GM18499 (cell line): ENCODE data around the gene ZNF48.
A peak's percentile ranks its signal among the peaks of the same experiment; 100 is the strongest.

Experiments used
- ATAC-seq: cut with Tn5 transposase; IDR thresholded peaks from one replicate; pipeline ENCODE4 v1.9.1; 2021; ENCODE audit warnings: moderate number of reproducible peaks; ENCODE audit not compliant: insufficient read depth, unreplicated experiment

ZNF48 gene

DNA sequence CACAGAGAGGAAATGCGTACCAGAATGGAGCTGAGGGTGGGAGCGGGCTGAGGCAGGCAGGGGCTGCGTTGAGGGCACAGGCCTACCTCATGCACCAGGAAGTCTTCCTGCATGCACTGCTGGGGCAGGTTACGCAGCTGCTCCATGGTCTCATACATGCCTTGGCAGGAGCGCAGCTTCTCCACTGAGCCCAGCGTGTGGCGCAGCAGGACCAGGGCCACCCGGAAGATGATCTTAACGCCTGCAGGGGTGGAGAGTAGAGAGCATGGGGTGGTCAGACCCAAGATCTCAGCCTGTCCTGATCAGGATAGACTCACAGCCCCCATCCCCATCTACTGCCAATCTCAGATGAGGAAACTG, 36.7 kb upstream of the ZNF48 start:
- no peak for ATAC-seq

DNA sequence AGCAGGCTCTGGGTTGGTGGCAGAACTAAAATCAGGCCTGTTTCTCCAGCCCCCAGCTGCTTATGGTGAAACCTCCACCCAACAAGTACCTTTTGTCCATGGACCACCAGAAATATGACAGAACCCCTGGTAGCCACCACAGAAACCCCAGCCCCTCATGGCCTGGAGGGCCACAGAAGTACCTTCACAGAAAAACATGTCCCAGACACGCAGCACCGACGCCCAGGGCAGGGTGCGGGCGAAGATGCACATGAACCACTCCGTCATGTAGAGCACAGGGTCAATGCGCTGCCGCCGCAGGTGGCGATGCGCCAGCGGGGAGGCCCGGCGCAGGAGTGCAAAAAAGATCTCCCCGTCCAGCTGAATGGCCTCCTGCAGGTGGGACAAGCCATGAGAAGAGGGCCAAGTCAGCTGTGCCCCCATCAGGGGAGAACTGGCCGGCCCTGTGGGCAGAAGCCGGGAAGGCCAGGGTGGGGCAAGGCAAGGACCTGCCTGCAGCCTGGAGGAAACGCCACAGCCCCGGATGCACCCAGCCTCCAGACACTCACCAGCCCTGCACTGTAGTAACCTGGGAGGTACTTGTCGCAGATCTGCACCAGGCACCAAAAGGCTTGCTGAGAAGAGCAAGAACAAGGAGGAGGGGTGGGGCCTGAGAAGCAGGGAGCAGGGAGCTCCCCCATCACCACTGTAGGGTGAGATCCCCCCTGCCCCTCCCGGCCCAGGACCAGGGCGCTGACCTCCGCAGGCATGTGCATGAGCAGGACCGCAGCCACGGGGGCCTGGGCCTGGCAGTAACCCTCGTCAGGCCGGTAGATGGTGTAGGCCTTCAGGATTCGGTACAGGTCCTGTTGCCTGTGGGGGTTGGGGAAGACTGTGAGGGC, 36.0 kb upstream of the ZNF48 start:
- no peak for ATAC-seq

DNA sequence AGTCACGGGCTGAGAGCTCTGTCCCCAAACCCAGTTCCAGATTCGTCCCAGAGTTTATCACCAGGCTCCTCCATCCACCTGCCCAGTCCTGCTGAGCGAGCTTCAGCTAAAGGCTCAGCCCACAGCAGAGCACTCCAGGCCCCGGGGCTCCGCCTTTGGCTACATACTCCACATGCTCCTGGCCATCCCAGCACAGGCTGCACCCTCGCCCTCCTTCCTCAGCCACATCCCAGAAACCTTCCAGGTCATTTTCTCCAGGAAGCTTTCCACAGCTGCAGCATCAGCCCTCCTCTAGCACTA, 35.4 kb upstream of the ZNF48 start:
- ATAC-seq, result no peak

DNA sequence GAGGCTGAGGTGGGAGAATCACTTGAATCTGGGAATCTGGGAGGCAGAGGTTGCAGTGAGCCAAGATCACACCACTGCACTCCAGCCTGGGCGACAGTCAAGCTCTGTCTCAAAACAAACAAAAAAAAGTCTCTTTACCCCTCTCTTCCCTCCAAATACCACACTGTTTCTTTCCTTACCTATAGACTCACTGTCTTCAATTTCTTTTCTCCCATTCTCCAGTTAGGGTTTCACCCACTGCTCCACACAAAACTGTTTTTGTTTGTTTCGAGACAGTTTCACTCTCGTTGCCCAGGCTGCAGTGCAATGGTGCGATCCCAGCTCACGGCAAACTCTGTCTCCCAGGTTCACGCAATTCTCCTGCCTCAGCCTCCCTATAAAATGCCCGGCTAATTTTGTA, 34.0 kb upstream of the ZNF48 start:
- ATAC-seq, result no peak

DNA sequence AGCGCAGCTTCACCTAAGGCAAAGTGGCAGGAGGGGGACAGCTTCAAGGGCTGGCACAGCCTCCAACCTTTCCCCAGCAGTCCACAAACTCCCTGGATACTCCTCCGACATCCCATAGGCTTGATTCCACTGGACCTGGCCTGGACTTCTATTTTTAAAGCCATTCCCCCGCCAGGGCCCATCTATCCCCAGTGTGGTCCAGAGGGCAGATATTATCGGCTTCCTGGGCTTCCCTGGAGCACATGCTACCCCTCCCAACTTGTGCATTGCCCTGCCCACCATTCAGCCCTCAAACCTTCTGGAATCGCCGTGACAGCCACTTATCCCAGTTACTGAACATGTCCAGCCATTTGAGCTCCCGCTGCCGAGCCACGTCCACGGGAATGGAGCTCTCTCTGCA, 30.0 kb upstream of the ZNF48 start:
- no peak for ATAC-seq

DNA sequence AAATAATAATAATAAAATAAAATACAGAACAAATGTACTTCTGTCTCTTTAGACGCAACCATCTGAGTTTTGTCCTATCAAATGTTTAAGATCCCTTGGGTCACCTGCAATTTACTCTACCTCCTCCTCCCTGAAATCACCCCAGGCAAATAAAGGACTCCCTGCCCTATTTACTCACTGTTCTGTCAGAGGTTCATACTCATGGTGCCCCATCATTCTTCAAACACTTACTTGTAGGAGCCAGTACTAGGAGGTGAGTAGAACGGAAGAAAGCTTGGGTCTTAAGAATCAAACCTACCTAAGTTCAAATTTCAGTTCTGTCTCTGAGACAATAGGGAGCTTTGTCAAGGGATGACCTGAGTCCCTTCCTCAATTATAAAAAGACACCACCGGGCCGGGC, 28.7 kb upstream of the ZNF48 start:
- ATAC-seq, result no peak

DNA sequence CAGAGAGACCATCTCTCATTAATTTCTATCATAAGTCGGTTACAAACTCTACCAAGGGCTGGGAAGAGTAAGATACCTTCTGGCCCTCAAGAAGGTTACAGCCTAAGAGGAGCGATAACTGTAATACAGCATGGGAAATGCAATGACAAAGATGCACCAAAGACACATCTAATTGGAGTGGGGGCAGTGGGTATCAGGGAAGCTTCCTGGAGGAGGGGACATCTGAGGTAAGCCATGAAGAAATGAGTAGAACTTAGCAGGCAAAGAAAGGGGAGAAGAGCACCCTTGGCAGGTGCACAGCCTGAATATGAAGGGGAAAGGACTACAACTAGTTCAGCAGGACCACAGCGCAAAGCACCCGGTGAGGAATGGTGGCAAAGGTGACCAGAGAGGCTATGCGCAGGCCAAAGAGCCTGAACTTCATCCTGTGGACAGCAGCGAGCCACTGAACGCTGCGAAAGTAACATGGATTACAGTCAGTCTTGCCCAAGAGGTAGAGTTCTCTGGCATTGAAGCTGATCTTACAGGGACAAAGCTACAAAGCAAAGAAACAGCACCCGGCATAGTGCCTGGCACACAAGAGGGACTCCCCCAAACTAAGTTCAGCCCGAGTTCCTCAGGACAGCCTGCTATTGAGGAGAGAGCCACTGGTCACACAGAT, 27.7 kb upstream of the ZNF48 start:
- ATAC-seq, result no peak

DNA sequence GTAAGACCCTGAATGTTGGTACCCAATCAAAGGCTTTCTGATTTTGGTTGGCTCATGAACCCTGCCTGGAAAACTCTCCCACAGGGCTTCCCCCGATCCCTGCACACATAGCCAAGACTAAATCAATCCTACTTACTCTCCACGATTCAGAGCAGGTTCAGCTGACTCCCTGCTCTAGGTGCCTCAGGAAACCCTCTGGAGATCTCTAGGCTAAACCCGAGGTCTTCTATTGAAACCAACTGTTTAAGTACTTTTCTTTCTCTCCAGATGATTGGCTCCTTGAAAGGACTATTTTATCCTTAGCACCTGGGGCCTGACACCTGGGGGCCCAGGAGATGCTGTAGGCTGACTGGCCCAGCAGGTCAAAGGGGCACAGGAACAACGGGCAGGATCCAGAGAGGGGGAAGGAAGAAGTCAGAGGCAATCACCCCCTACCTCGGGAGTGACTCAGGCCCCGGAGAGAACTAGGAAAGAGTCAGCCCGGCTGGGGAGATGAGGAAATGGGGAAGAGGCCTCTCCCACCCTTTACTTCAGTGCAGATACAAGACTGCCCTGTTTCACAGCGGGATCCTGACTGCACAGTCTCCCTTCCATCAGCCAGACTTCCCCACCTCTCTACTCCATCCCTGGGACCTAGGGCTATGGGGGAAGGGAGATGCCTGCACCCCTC, 27.0 kb upstream of the ZNF48 start:
- no peak for ATAC-seq

DNA sequence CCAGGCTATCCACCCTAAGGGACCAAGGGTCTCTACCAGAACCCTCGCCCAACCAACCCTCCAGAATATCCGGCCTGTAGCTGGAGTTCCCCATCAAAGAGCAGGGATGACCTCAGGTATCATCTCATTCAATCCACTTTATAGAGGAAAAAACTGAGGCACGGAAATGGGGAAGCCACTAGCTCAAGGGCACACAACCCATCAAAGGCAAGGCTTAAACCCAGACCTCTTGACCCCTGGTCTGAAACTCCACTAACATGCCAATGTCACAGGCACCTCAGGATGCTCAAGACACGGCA, 26.5 kb upstream of the ZNF48 start:
- no peak for ATAC-seq

DNA sequence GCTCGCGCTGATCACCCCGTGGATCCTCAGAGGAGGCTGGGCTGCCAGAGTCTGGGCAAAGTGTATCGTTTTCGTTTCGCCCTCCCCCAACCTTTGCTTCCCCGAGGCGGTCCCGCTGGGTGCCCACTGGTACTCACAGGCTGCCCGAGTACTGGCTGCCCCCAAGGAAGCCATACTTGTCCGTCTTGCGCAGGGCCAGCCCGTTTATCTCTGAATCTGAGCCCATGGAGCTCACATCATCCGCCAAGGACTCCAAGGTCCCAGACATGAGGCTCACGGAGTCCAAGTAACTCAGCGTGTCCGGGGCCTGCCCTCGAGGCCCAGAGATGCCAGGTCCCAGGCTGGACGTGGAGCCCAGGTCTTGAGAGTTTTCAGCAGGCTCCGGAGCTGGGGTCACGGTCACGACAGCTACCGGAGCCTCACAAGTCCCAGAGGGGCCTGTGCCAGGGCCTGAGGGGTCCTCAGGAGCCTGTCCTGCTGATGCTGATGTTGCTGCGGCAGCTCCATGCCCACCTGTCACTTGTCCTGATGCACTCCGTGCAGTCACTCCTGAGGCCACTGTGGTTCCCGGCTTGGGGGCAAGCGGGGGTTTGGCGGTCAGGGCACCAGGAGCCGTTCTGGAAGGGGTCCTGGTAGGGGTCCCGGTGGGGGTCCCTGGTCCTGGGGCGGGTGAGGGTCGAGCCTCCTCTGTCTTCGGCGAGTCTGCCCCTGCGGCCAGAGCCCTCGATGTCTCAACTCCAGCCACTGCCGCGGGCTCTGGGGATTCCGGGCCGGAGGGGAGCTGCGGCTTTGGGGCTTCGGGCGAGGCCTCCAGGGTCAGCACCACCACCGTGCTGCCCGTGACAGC, 25.9 kb upstream of the ZNF48 start:
- no peak for ATAC-seq

DNA sequence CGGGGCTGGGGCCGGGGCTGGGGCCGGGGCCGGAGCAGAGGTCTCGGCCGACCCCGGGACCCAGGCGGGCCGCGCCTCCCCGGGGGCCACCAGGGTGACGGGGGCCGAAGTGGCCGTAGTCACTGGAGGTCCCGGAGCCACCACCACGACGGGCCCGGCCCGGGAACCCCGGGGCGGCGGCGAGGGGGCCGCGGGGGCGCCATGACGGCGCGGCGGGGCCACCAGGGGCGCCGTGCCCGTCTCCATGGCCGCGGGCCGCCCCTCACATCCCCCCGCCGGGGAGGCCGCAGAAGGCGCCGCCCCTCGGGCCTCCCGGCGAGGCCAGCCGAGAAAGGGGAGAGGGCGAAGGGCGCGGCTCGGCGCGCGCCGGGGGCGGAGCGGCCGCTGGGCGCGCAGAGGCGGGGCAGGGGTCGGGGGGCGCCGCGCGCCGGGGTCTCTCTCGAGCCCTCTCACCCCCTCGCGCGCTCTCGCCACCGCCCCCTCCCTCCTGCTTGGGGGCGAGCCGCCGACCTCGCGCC, 25.2 kb upstream of the ZNF48 start:
- ATAC-seq, result no peak

DNA sequence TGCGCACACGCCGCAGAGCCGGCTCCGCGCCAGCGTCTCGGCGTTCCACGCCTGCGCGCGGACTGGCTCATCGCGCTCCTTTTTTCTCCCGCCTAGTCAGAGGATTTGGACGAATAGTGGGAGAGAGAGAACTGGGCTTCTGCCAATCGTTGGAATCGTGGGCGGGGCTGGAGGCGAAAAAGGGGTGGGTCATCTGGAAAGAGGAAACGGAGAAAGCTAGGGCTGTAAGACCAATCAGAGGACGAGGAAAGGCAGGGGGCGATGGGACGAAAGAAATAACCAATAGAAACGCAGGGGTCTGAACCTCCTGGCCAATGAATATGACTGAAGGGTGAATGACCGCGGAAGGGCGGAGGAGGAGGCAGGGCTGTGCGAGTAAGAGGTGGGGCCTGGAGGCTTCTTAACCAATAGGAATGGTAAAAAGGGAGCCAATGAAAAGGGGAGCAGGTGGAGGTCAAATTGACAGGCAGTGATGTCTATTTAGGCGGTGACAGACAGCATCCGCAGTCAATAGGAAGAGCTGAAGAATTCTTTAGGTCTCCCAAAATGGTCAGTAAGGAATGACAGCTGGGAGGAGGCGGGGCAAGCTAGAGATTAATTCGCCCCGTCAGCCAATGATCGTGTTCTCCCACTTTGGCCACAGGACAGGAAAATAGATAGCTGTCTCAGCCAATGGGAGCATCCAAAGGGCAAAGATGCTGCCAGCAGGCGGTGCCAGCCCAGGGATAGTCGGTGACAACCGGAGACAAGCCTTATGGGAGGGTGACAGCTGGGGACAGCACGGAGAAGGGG, 24.6 kb upstream of the ZNF48 start, which contains the start of gene TBC1D10B:
Gene TBC1D10B, minus strand, starts transcription at position 39 of the 792 bp plus-strand sequence. CDS start 311 bp downstream, outside the sequence.
- peak; percentile 75 for ATAC-seq

DNA sequence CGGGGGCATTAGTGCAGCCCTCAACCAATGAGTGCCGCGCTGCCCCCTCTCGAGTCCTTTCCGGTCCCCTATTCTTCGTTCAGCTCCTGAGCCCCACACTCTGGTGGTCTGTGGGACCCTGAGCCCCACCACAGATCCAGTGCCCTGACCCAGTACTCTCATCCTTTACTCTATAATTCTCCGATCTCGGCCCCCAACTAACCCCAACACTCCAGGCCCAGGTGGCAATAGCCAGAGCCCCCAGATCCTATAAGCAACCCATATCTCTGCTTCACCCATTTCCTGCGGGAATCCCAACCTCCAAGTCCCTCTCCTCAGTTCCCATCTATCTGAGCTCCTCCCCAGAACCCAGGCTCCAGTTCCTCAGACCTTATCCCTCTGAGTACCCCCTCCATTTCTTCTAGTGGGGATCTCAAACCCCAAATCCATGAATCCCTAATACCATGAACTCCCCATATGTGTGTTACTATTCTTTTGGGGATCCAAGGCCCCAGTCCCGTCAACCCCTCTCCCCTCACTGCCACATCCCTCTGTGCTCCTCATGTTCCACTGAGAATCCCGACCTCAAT, 23.9 kb upstream of the ZNF48 start:
- no peak for ATAC-seq

DNA sequence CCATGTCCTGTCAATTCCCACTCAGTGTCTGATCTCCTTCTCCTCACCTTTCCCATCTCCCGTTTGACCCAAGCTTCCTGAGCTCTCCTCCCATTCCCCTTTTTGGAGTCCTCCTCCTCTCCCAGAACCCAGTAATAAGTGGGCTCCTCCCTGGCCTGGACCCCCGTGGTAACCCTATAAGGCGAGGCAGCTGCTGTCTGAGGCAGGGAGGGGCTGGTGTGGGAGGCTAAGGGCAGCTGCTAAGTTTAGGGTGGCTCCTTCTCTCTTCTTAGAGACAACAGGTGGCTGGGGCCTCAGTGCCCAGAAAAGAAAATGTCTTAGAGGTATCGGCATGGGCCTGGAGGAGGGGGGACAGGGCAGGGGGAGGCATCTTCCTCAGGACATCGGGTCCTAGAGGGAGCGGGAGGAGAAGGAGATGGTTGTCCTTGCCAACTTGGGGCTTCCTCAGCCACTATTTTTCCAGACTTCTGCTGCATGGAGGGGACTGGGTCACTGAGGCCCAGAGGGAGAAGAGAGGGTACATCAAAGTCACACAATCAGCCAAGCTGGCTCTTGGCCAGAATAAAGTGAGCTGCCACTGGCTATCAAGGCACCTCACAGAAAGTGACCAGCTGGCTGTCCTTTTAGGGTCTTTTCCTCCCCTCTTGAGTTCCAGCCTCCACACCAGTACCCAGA, 23.0 kb upstream of the ZNF48 start:
- no peak for ATAC-seq

DNA sequence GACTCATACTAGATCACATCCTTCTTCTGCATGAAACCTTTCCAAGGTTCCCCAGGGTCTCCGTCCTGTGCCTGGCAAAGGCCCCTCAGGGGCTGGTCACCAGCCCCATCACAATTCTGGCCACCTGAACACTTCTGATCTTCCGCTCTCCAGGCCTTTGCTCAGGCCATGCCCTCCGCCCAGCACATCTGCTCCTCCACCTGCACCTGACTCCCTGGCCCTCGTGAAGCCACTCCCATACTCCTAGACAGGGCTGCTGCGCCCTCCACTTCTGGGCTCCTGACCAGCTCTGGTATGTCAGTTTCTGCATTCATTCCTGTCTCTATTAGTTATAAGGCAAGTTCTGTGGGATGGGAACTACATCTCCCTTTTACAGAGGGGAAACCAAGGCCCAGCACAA, 22.5 kb upstream of the ZNF48 start:
- no peak for ATAC-seq

DNA sequence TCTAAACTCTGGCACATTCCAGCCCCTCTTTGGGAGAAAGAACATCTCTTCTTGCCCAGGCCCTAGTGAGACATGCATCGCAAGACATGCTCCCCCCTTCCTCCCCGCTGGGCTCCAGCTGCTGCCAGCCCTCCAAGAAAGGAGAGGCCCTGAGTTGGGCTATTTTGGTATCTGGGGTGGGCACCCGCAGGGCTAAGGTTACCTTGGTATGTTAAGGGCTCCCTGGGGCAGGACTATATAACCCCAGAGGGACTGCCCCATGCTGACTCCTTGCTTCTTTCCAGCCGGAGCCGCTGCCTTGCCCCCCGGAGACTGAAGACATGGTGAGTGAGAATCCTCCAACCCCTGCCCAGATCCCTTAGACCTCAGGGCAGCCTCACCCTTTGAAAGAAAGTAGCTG, 20.7 kb upstream of the ZNF48 start, which contains the start of gene MYL11:
Gene MYL11, plus strand, starts transcription at position 265 of the 400 bp plus-strand sequence. Its CDS starts 56 bp downstream, at position 321.
- no peak for ATAC-seq

DNA sequence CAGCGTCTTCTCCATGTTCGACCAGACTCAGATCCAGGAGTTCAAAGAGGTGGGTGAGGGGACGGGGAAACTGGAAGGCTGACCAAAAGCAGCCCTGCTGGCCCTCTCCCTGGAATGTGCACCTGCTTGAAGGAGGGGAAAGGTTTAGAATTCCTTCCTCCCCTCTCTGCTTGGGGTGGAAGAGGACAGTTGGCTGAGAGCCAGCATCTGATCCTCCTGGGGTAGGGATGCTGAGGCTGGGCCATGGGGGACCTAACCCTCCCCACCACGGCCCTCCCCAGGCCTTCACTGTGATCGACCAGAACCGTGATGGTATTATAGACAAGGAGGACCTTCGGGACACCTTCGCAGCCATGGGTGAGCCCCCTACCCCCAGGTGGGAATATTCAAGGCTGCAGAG, 19.4 kb upstream of the ZNF48 start:
- no peak for ATAC-seq

DNA sequence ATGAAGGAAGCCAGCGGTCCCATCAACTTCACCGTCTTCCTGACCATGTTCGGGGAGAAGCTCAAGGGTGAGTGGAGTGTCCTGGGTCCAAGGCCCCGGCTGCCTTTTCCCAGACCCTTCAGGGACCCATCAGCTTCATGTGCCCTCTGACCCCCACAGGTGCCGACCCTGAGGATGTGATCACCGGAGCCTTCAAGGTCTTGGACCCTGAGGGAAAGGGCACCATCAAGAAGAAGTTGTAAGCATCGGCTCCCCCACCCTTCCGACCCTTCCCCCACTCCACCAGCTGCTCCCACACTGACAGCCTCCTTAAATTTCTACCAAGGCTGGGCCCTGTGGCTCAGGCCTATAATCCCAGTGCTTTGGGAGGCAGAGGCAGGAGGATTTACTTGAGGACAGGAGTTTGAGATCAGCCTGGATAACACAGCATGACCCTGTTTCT, 18.7 kb upstream of the ZNF48 start:
- ATAC-seq, result no peak
